ENCODE measurements around the gene BIK.

The BIK gene

GRCh38 chr22:43168471-43169309, 58.1 kb downstream of the BIK start:
- peak; percentile 70 for DNase-seq (ENCODE audit: low read depth)
- H3K4me3 ChIP-seq (ENCODE audit: low read length): no peak overlapping the region
- TF ChIP-seq CTCF (conservative IDR thresholded peaks at IDR 0.05; ENCODE audit: low read length): no peak

- no peak for TF ChIP-seq CTCF (conservative IDR thresholded peaks at IDR 0.05; ENCODE audit: low read length)
- no peak for DNase-seq (ENCODE audit: low read depth)
- H3K4me3 ChIP-seq (ENCODE audit: low read length): no peak overlapping the region
Observed at GRCh38 chr22:43169310-43170130, 59.0 kb downstream of the BIK start.

GRCh38 chr22:43170131-43170480, 59.6 kb downstream of the BIK start:
- DNase-seq (ENCODE audit: low read depth): no peak
- no peak for TF ChIP-seq CTCF (conservative IDR thresholded peaks at IDR 0.05; ENCODE audit: low read length)
- H3K4me3 ChIP-seq (ENCODE audit: low read length): no peak overlapping the region

GRCh38 chr22:43171019-43171491, 60.5 kb downstream of the BIK start:
- no peak for TF ChIP-seq CTCF (conservative IDR thresholded peaks at IDR 0.05; ENCODE audit: low read length)
- DNase-seq (ENCODE audit: low read depth): no peak
- no peak overlapping the region for H3K4me3 ChIP-seq (ENCODE audit: low read length)

GRCh38 chr22:43171607-43172006, 61.1 kb downstream of the BIK start:
- no peak for TF ChIP-seq CTCF (conservative IDR thresholded peaks at IDR 0.05; ENCODE audit: low read length)
- no peak overlapping the region for H3K4me3 ChIP-seq (ENCODE audit: low read length)
- DNase-seq (ENCODE audit: low read depth): no peak

- TF ChIP-seq CTCF (conservative IDR thresholded peaks at IDR 0.05; ENCODE audit: low read length): no peak
- DNase-seq (ENCODE audit: low read depth): no peak
- no peak overlapping the region for H3K4me3 ChIP-seq (ENCODE audit: low read length)
Observed at GRCh38 chr22:43172191-43172590, 61.6 kb downstream of the BIK start.

Data from AG10803 (cell line).